Measurements from ENCODE around the gene TMEM51. TPM values are rescaled to one million over a fixed set of nuclear protein-coding genes. Genes with fewer than 3 reads are reported as not detected.
A peak's percentile ranks its signal among the peaks of the same experiment; 100 is the strongest.

The TMEM51 gene
- total and polyA plus RNA-seq, 9 of the 15 experiments (the other 6 are each of a cell fraction or from before 2014, with no cell fraction given), result 0.06 to 1.4 (median 0.58) TPM

DNA sequence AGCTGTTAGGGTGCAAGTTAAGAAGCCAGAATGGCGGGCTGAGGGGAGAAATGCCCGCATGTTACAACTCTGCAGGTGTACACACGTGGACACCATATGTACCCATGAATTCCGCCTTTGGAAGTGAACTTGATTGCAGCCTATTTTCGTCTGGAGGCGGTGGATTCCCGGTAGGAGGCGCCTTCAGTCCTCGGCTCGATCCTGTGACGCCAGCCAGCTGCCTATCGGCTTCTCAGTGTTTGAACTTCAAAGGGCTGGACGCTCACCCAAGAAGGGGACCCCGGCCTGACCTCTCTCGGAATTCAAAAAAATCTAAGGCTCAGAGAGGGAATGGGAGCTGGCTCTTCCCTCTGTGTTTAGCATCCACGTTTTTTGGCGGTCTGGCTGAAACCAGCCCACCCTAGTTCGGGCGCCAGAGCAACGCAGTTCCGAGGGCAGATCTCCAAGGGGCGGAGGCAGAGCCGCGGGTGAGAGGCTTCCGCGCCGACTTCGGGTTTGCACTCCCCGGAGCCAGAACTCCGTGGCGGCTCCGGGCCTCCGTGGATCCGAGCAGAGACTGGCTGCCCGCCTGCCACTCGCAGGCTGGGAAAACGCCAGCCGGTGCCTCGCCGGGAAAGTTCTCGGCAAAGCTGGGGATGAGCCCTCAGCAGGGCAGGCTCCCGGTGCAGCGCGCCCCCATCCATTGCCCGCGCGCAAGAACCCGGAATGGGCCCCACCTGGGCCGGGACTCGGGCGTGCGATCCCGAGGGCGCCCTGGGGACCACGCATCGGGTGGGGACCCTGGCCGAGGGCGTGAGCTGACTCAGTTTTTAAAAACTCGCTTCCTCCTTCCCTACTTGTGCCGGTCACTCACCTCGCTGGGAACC is 996 bp upstream of the TMEM51 start (continued):
- TF ChIP-seq, protein P1, sequence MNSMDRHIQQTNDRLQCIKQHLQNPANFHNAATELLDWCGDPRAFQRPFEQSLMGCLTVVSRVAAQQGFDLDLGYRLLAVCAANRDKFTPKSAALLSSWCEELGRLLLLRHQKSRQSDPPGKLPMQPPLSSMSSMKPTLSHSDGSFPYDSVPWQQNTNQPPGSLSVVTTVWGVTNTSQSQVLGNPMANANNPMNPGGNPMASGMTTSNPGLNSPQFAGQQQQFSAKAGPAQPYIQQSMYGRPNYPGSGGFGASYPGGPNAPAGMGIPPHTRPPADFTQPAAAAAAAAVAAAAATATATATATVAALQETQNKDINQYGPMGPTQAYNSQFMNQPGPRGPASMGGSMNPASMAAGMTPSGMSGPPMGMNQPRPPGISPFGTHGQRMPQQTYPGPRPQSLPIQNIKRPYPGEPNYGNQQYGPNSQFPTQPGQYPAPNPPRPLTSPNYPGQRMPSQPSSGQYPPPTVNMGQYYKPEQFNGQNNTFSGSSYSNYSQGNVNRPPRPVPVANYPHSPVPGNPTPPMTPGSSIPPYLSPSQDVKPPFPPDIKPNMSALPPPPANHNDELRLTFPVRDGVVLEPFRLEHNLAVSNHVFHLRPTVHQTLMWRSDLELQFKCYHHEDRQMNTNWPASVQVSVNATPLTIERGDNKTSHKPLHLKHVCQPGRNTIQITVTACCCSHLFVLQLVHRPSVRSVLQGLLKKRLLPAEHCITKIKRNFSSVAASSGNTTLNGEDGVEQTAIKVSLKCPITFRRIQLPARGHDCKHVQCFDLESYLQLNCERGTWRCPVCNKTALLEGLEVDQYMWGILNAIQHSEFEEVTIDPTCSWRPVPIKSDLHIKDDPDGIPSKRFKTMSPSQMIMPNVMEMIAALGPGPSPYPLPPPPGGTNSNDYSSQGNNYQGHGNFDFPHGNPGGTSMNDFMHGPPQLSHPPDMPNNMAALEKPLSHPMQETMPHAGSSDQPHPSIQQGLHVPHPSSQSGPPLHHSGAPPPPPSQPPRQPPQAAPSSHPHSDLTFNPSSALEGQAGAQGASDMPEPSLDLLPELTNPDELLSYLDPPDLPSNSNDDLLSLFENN (IDR thresholded peaks at IDR 0.05; ENCODE audit: low read depth in 2 of 2, low read length in 2 of 2), result no peak
- TF ChIP-seq ELF4 (CRISPR knock-in tag; IDR thresholded peaks at IDR 0.05), result no peak
- TF ChIP-seq, protein P2, sequence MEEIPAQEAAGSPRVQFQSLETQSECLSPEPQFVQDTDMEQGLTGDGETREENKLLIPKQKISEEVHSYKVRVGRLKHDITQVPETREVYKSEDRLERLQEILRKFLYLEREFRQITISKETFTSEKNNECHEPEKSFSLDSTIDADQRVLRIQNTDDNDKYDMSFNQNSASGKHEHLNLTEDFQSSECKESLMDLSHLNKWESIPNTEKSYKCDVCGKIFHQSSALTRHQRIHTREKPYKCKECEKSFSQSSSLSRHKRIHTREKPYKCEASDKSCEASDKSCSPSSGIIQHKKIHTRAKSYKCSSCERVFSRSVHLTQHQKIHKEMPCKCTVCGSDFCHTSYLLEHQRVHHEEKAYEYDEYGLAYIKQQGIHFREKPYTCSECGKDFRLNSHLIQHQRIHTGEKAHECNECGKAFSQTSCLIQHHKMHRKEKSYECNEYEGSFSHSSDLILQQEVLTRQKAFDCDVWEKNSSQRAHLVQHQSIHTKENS (CRISPR knock-in tag; IDR thresholded peaks at IDR 0.05), result no peak
- TF ChIP-seq ZNF583 (CRISPR knock-in tag; IDR thresholded peaks at IDR 0.05), result no peak
- no peak for TF ChIP-seq CAMTA2 (CRISPR knock-in tag; conservative IDR thresholded peaks at IDR 0.05)
- 0 out of 2 replicates have a peak, but pooled peaks have one; percentile 16 for TF ChIP-seq MTA3 (IDR thresholded peaks at IDR 0.05; ENCODE audit: borderline replicate concordance)
- TF ChIP-seq NFIC (IDR thresholded peaks at IDR 0.05), result no peak
- no peak for TF ChIP-seq FOXA3 (CRISPR knock-in tag; conservative IDR thresholded peaks at IDR 0.05 in 1 of 2, IDR thresholded peaks at IDR 0.05 in 1 of 2)
- TF ChIP-seq, protein P3, sequence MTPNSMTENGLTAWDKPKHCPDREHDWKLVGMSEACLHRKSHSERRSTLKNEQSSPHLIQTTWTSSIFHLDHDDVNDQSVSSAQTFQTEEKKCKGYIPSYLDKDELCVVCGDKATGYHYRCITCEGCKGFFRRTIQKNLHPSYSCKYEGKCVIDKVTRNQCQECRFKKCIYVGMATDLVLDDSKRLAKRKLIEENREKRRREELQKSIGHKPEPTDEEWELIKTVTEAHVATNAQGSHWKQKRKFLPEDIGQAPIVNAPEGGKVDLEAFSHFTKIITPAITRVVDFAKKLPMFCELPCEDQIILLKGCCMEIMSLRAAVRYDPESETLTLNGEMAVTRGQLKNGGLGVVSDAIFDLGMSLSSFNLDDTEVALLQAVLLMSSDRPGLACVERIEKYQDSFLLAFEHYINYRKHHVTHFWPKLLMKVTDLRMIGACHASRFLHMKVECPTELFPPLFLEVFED (CRISPR knock-in tag; conservative IDR thresholded peaks at IDR 0.05), result no peak
- TF ChIP-seq U2AF2 (optimal IDR thresholded peaks at IDR 0.05; ENCODE audit: low read depth, low read length), result no peak
- TF ChIP-seq RFX5 (IDR thresholded peaks at IDR 0.05; ENCODE audit: low read depth, low read length), result no peak
- 0 out of 2 replicates have a peak, but pooled peaks have one; percentile 12 for TF ChIP-seq TEAD4 (IDR thresholded peaks at IDR 0.05; ENCODE audit: low read length)
- TF ChIP-seq TEAD4 (CRISPR knock-in tag; IDR thresholded peaks at IDR 0.05; ENCODE audit: borderline replicate concordance), result no peak
- no peak for TF ChIP-seq ATF1 (CRISPR knock-in tag; IDR thresholded peaks at IDR 0.05)
- peak; percentile 89 for TF ChIP-seq ATF1 (tag; IDR thresholded peaks at IDR 0.05)
- TF ChIP-seq OTX1 (CRISPR knock-in tag; IDR thresholded peaks at IDR 0.05), result no peak
- TF ChIP-seq ZBTB1 (CRISPR knock-in tag; IDR thresholded peaks at IDR 0.05; ENCODE audit: borderline replicate concordance, low read depth), result no peak
- TF ChIP-seq, protein P4, sequence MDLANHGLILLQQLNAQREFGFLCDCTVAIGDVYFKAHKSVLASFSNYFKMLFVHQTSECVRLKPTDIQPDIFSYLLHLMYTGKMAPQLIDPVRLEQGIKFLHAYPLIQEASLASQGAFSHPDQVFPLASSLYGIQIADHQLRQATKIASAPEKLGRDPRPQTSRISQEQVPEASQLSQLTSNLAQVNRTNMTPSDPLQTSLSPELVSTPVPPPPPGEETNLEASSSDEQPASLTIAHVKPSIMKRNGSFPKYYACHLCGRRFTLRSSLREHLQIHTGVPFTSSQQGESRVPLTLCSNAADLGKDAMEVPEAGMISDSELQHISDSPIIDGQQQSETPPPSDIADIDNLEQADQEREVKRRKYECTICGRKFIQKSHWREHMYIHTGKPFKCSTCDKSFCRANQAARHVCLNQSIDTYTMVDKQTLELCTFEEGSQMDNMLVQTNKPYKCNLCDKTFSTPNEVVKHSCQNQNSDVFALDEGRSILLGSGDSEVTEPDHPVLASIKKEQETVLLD (IDR thresholded peaks at IDR 0.05), result no peak
- peak; percentile 63 for TF ChIP-seq SMAD4 (CRISPR knock-in tag; conservative IDR thresholded peaks at IDR 0.05)
- no peak for TF ChIP-seq IRF9 (tag; IDR thresholded peaks at IDR 0.05)
